ENCODE data around the gene NCF4. TPM values are rescaled to one million over a fixed set of nuclear protein-coding genes. Genes with fewer than 3 reads are reported as not detected.
A peak's percentile ranks its signal among the peaks of the same experiment; 100 is the strongest.

NCF4 gene
- polyA plus RNA-seq (ENCODE audit: insufficient read depth in 1 of 5, insufficient read length in 5 of 5, low replicate concordance in 1 of 5) = 1 to 10 TPM; 2.7 to 5.0 (median 3.6) TPM
- long read RNA-seq, donor 1, partial matches to known transcripts = 0 of 4 reads
- long read RNA-seq, donor 1, other reads (novel, unspliced or antisense) = 0 of 4 reads
- long read RNA-seq, donor 2, partial matches to known transcripts = 0 of 1 reads
- long read RNA-seq, donor 2, other reads (novel, unspliced or antisense) = 0 of 1 reads
- long read RNA-seq, donor 3 = 0 reads
- long read RNA-seq, donor 4, partial matches to known transcripts = 0 of 2 reads
- long read RNA-seq, donor 4, other reads (novel, unspliced or antisense) = 0 of 2 reads
- long read RNA-seq, donor 5 = 0 reads
- long read RNA-seq, donor 6 = 0 reads
- long read RNA-seq, donor 7, partial matches to known transcripts = 0 of 1 reads
- long read RNA-seq, donor 7, other reads (novel, unspliced or antisense) = 0 of 1 reads
- long read RNA-seq, donor 8 = 0 reads

DNA sequence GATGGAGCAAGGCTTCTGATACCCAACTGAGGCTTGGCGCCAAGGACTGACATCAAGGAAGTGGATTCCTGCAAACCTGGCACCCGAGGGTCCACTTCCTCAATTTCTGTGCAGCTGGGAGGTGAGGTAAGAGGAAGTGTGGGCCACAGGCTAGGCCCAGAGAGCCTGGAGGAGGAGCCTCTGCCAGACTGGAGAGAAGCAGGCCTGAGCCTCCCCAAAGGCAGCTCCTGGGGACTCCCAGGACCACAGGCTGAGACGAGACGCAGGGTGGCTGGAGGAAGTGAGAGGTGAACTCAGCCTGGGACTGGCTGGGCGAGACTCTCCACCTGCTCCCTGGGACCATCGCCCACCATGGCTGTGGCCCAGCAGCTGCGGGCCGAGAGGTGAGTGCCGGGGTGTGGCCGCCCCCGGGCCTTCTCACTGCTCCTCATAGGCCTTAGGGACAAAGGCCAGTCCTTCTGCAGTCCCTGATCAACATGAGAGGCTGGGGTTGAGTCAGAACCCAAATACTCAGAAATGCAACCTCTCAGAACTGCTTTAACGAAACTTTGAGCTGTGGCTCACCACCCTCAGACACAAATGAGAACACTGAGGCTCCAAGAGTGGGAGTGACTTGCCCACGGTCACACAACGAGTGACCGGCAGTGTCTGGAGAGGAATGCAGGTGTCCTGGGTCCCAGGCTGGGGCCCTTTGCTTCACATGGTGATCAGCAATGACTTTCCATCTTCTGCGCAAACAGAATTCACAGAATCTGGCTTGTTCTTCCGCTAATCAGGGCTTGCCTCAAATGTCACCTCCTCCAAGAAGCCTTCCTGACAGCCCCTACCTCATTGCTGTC, at the start of gene NCF4:
Gene NCF4, plus strand, starts transcription at position 186 of the 839 bp plus-strand sequence. Its CDS starts 166 bp downstream, at position 352.
- DNase-seq = no peak

- DNase-seq = no peak
Measured at GRCh38 chr22:36811094-36811800, 49.6 kb upstream of the NCF4 start.

- DNase-seq = no peak
Measured at GRCh38 chr22:36814801-36815200, 46.0 kb upstream of the NCF4 start.

DNA sequence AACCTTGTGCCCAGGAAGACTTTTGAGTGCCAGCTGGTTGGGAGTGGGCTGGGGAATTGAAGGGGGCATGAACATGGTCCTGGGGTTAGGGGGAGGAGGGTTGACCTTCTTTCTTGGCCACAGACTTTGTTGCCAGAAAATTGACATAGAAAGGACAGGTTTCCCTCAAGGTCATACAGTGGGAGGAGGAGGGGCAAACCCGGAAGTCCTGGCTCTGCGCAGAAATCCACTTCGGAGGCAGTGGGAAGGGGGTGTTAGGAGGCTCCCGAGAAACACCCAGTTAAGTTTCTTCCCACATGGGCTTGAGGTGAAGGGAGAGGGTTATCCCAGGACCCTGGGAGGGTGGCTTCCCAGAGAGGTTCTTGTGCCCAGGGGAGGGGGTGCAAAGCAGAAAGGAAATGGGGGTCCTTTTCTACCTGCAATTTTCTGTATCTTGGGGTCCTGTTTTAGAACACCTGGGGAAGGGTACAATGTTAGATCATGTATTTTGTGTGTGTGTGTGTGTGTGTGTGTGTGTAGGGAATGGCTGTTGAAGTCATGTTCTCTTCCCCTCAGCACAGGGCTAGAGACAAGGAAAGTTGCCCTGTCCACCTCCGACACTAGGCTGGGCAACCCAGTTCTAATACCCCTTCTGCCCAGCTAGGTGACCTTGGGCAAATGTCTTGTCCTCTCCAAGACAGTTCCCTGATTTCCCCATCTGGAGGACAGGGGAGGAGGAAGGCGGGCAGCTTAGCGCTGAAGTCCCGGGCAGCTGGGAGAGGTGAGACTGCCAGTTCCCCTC, 45.1 kb upstream of the NCF4 start:
- DNase-seq = no peak

DNA sequence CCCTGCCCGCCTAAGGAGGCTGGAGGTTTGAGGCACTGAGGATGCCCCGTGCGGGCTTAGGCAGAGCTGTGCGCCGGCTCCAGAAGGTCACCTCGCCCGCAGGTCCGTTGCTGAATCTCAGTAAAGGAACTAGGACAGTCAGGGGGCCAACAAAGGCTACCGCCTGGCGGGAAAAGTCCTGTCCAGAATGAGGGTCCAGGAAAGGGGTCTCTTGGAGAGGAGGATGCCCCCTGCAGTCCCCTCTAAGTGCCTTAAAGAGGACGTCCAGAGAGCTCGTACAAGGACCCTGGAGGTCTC, 44.5 kb upstream of the NCF4 start:
- DNase-seq = no peak

DNA sequence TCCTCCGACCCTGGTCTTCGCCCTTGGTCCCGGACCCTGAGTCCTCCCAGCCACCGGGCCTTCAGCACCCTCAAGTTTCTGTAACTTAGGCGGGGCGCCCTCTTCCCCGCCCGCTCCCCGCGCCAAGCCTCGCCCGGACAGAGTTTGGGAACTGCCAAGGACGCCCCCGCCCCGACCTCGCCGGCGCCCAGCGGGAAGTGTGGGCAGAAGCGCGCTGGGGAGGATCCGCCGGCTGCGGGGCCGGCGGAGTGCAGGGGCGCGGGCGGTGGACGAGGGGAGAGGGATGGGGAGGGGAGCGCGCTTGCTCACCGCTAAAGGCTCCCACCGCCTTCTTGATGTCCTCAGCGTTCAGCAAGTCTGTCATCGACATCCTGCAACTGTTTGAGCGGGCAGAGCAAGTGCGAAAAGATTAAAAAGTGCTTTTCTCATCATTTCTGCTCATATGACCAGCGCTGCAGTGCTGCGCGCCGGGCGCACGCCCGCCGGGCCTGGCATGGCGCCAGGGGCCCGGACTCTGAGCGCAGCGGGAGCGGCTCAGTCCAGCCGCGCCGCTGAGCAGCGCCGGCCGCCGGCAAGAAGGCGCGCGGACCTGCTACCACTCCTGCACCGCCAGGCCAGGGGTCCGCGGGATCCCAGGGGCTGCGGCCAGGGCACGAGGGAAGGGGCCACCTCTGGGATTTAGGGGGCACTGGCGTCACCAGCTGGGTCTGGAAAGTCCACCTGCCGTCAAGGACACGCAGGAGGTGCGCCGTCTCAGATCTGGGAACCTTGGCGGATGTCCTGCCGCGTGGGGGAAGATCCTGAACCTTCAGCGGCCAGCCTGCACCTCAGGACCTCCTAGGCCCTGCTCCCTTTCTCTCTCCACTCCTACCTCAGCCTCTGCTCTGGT, 43.9 kb upstream of the NCF4 start, which contains the start of gene PVALB:
Gene PVALB, minus strand, starts transcription at position 400 of the 889 bp plus-strand sequence. Its CDS starts 30 bp downstream, at position 370.
- DNase-seq = peak; percentile 75 to 76

DNA sequence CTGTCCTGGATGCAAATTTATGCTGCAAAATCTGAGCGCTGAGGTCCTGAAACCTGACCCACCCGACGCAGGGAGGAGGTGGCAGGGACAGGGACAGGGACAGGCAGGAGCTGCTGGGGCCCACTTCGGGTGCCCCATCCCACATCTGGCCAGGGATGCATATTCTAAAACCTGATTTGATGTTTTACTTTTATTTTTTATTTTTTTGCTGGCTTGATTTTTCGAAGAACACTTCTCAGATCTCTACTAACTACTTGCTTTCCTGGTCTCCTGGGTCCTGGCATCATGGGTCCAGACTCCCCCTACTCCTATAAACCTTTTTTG, 43.3 kb upstream of the NCF4 start:
- DNase-seq = no peak

DNA sequence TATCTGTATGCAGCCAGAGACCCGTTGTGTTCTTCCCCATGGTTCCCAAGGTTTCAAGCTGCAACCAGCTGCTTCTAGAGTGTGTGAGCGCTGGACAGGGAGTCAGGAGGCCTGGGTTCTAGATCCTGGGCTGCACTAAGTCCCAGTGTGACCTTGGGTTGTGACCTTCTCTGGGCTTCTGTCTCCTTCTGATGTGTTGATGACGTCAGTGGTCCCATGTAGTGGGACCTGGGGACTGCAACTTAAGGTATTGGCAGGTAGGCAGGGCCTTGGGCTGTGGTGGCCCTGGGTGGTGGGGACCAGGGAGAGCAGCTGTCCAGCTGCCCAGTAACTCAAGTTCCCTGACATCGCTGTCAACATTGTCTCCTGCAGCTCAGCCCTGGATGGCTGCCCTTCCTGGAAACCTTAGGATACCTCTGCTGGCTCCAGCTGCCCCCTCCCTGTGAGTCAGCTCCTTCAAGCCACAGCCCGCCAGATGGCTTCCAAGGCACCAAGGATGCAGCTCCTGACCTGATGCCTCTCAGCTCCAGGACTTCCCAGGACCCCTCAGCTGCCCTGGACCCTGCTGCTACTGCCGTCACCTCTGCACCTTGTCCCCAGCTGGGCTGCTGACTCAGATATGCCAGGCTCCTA, 42.7 kb upstream of the NCF4 start:
- DNase-seq = no peak

DNA sequence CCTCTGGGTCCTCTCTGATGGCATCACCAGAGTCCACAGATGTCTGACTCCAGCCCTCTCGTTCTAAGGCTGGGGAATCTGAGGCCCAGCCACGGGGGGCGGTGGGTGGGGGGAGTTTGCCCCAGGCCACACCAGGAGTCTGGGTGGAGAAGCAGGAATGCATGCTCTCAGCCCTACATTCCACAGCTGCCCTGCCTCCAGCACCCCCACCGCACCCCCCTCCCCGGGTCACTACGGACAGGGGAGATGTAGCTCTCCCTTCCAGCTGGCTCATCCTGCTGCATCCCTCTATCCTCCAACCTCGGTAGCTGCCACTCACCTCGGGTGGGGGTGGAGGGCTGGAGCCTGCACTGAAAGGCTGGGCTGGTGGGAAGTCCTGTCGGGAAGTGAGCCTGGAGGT, 41.7 kb upstream of the NCF4 start:
- DNase-seq = no peak

DNA sequence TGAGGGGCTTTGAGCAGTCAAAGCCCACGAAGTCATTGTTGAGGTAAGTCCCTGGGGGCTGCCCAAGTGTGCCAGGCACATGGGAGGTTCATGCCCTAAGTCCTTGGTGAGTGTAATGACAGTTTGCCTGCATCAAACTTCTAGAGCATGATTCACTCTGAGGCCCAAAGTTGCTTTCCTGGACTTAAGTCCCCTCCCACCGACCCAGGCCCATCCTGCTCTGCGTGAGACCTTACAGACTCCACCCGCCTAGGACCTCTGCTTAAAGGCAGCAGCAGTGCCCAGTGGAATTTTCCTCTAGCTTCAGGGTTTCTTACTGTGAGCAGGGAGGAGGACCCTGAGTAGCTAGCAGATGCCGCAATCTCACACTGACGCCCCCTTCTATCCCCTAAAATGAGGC, 38.2 kb upstream of the NCF4 start:
- DNase-seq = no peak

GRCh38 chr22:36823186-36823839, 37.5 kb upstream of the NCF4 start:
- DNase-seq = no peak

DNA sequence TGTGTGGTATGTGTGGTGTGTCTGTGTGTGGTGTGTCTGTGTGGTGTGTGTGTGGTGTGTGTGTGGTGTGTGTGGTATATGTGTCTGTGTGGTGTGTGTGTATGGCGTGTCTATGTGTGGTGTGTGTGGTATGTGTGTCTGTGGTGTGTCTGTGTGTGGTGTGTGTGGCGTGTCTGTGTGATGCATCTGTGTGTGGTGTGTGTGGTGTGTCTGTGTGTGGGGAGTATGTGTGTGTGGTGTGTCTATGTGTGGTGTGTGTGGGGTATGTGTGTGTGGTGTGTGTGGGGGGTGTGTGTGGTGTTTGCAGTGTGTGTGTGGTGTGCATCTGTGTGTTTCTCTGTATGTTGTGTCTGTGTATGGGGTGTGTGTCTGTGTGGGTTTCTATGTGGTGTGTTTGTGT, 36.2 kb upstream of the NCF4 start:
- no peak for DNase-seq

DNA sequence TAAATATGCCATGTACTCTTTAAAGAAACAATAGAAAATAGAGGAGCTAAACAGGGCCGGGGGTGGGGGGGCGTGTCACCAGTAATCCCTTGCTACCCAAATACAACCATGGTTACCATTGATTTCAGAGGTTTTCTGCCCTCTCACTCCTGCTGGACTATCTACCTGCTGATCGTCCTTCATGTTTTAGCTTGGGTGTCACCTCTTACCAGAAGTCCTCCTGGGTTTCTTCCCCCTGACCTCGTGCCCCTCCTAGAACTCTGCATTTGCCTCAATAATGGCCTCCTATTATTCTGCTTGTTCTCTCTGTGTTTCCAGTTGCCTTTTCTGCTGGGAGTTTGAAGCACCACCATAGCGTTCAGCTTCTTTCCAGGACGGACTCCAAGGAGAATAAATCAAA, 34.5 kb upstream of the NCF4 start:
- DNase-seq = no peak

DNA sequence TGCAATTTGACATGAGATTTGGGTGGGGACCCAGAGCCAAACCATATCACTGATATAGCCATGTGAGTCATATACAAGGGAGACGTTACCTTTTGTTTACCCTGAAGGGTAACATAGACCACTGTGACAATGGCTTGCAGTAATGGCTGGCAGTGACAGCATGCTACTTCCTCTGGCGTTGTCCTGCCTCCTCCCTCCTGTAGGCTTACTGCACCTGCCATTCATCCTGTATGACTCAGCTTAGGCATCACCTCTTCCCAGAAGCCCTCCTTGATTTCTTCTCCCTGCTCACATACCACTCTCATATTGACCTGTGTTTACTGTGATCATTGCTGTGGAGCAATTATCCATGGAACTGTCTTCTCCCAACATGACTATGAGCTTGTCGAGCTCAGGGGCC, 32.0 kb upstream of the NCF4 start:
- no peak for DNase-seq

- DNase-seq = peak; percentile 36 to 45
Measured at GRCh38 chr22:36829370-36830002, 31.3 kb upstream of the NCF4 start.

DNA sequence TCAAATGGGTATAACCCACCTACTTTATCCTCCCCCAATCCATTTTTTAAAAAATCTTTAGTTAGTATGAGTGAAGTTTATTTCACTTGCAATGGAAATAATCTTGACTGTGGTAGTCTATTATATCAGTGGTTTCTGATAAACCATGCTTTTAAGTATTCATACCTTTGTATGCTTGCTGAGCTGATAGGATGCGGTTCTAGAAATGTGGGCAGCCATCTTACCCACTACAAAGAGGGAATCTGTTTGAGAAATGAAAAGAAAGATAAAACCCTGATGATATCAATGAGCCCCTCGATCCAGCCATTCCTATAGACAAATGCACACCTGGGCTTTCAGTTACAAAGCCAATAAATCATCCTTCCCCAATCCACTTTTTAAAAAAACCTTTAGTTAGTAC, 30.2 kb upstream of the NCF4 start:
- DNase-seq = no peak

- no peak for DNase-seq
Measured at GRCh38 chr22:36831206-36831605, 29.6 kb upstream of the NCF4 start.

- DNase-seq = no peak
Measured at GRCh38 chr22:36831717-36832116, 29.1 kb upstream of the NCF4 start.

- DNase-seq = no peak
Measured at GRCh38 chr22:36833073-36833472, 27.7 kb upstream of the NCF4 start.

All from right lung (tissue), 10 donors.